ENCODE results near the gene AKT3. TPM values are rescaled to one million over a fixed set of nuclear protein-coding genes. Genes with fewer than 3 reads are reported as not detected.

Gene AKT3
- total and polyA plus RNA-seq, 2 experiments from 2014 or later: 4.5 to 18.5 TPM

- ATAC-seq (no peak; the same call in 2 of the 3 replicates), DNase-seq (ENCODE audit: low spot score) (no peak)
- Histone ChIP-seq H3F3A (replicated peaks; ENCODE audit: low read depth) (no peaks in the 10 kb centered on the region; the same call in 1 of the 2 replicates), H3K4me2 (peak overlapping the region; percentile 34; the same call in 1 of the 2 replicates), H3K79me2 (replicated peaks; ENCODE audit: insufficient read depth) (no peaks in the 10 kb centered on the region), H3K9me2 (ENCODE audit: insufficient read depth) (no peaks in the 10 kb centered on the region), H2AFZ (peak overlapping the region; percentile 76; the same call in 1 of the 2 replicates), H4K20me1 (replicated peaks; ENCODE audit: insufficient read depth) (no peaks in the 10 kb centered on the region), H3K27me3 (ENCODE audit: insufficient read depth) (0 out of 2 replicates have a peak, but pooled peaks cover 4% of the 10 kb centered on the region), H3K36me3 (ENCODE audit: insufficient read depth) (no peaks in the 10 kb centered on the region), H3K4me1 (ENCODE audit: insufficient read depth) (peaks cover 46% of the 10 kb centered on the region), H3K4me3 (no peak overlapping the region), H3K27ac (ENCODE audit: low read depth) (no peak overlapping the region)
- H3K27ac Mint-ChIP-seq: no peak overlapping the region
- H3K27me3 Mint-ChIP-seq (ENCODE audit: insufficient read depth, low read depth, poor library complexity): peaks cover 5% of the 10 kb centered on the region
- no peaks in the 10 kb centered on the region for H3K9me3 Mint-ChIP-seq
- no peaks in the 10 kb centered on the region for H3K36me3 Mint-ChIP-seq (ENCODE audit: low read depth)
- TF ChIP-seq POLR2AphosphoS5 (IDR thresholded peaks at IDR 0.05; ENCODE audit: low read depth) (no peak), REST (IDR thresholded peaks at IDR 0.05; ENCODE audit: unreplicated experiment) (no peak), ZNF462 (CRISPR knock-in tag; IDR thresholded peaks at IDR 0.05) (no peak), ZNF331 (CRISPR knock-in tag; IDR thresholded peaks at IDR 0.05; ENCODE audit: low read depth) (no peak), NANOG (IDR thresholded peaks at IDR 0.05; ENCODE audit: borderline replicate concordance) (no peak), STAT1 (IDR thresholded peaks at IDR 0.05; ENCODE audit: unreplicated experiment) (no peak), EZH2 (IDR thresholded peaks at IDR 0.05; ENCODE audit: low read depth, unreplicated experiment) (no peak), CTCF (conservative IDR thresholded peaks at IDR 0.05; ENCODE audit: low read depth in 2 of 2) (no peak), ZNF114 (CRISPR knock-in tag; IDR thresholded peaks at IDR 0.05) (no peak), ETS1 (IDR thresholded peaks at IDR 0.05) (no peak), EZH2phosphoT487 (IDR thresholded peaks at IDR 0.05; ENCODE audit: unreplicated experiment) (no peak), CREB1 (CRISPR knock-in tag; IDR thresholded peaks at IDR 0.05; ENCODE audit: low read depth) (no peak), JUNB (IDR thresholded peaks at IDR 0.05; ENCODE audit: unreplicated experiment) (no peak)
- no peak overlapping the region for H3K4me3 Mint-ChIP-seq
- H3K4me1 Mint-ChIP-seq: peaks cover 62% of the 10 kb centered on the region
Observed at GRCh38 chr1:243471026-243471685, 378.9 kb downstream of the AKT3 start.

Measured in GM23338 (cell line).